ENCODE results near the gene NNMT.

The NNMT gene

GRCh38 chr11:114343493-114343892 is 47.3 kb downstream of the NNMT start:
- H3K36me3 ChIP-seq = no peaks in the 10 kb centered on the region; a peak in 1 of 22 replicates
- H3K4me2 ChIP-seq = no peak overlapping the region
- H3K27ac ChIP-seq = no peak overlapping the region
- H3K9ac ChIP-seq = no peak overlapping the region
- no peak overlapping the region for H3K4me3 ChIP-seq
- H3K4me1 ChIP-seq = peaks cover 8 to 13% (median 11%) of the 10 kb centered on the region in 10 experiments; a peak in 19 of 20 replicates
- no peaks in the 10 kb centered on the region for H4K20me1 ChIP-seq
- H3K27me3 ChIP-seq = no peaks in the 10 kb centered on the region
- no peak for TF ChIP-seq Cebpa-rat (IDR thresholded peaks at IDR 0.05)
- H3K9me3 ChIP-seq (replicated peaks in 1 of 11) = peaks cover 6 to 16% (median 12%) of the 10 kb centered on the region in 11 experiments; a peak in 19 of 22 replicates

- no peaks in the 10 kb centered on the region; a peak in 1 of 22 replicates for H3K36me3 ChIP-seq
- H3K4me1 ChIP-seq = peaks cover 8 to 13% (median 11%) of the 10 kb centered on the region in 10 experiments; a peak in 19 of 20 replicates
- no peaks in the 10 kb centered on the region for H3K27me3 ChIP-seq
- H3K9me3 ChIP-seq (replicated peaks in 1 of 11) = peaks cover 6 to 16% (median 12%) of the 10 kb centered on the region in 11 experiments; a peak in 19 of 22 replicates
- H3K9ac ChIP-seq = no peak overlapping the region
- no peak overlapping the region for H3K27ac ChIP-seq
- no peak overlapping the region for H3K4me3 ChIP-seq
- H4K20me1 ChIP-seq = no peaks in the 10 kb centered on the region
- no peak for TF ChIP-seq Cebpa-rat (IDR thresholded peaks at IDR 0.05)
- no peak overlapping the region for H3K4me2 ChIP-seq
These were observed 48.3 kb downstream of the NNMT start for GRCh38 chr11:114344494-114344893.

GRCh38 chr11:114345575-114346222 is 49.5 kb downstream of the NNMT start:
- no peaks in the 10 kb centered on the region; a peak in 1 of 22 replicates for H3K36me3 ChIP-seq
- H3K9me3 ChIP-seq (replicated peaks in 1 of 11) = peaks cover 6 to 16% (median 12%) of the 10 kb centered on the region in 11 experiments; a peak in 19 of 22 replicates
- no peak overlapping the region for H3K9ac ChIP-seq
- H3K4me2 ChIP-seq = no peak overlapping the region
- H3K27ac ChIP-seq = no peak overlapping the region
- no peaks in the 10 kb centered on the region for H3K27me3 ChIP-seq
- H3K4me1 ChIP-seq = peaks cover 4 to 9% (median 7%) of the 10 kb centered on the region in 10 experiments; a peak in 19 of 20 replicates
- H3K4me3 ChIP-seq = no peak overlapping the region
- no peaks in the 10 kb centered on the region for H4K20me1 ChIP-seq
- no peak for TF ChIP-seq Cebpa-rat (IDR thresholded peaks at IDR 0.05)

GRCh38 chr11:114346709-114347141 is 50.5 kb downstream of the NNMT start:
- Histone ChIP-seq H3K27me3 (no peaks in the 10 kb centered on the region), H3K4me1 (no peaks in the 10 kb centered on the region), H3K27ac (no peak overlapping the region), H3K4me3 (no peak overlapping the region), H3K4me2 (no peak overlapping the region), H3K9me3 (replicated peaks in 1 of 11) (peaks cover 6 to 15% (median 10%) of the 10 kb centered on the region in 11 experiments; a peak in 19 of 22 replicates), H3K9ac (no peak overlapping the region), H3K36me3 (no peaks in the 10 kb centered on the region; a peak in 1 of 22 replicates), H4K20me1 (no peaks in the 10 kb centered on the region)
- TF ChIP-seq Cebpa-rat (IDR thresholded peaks at IDR 0.05) = no peak

- Histone ChIP-seq H3K9me3 (replicated peaks in 1 of 11) (peaks cover 6 to 15% (median 10%) of the 10 kb centered on the region in 11 experiments; a peak in 19 of 22 replicates), H3K9ac (no peak overlapping the region), H3K36me3 (no peaks in the 10 kb centered on the region; a peak in 1 of 22 replicates), H3K27ac (no peak overlapping the region), H4K20me1 (no peaks in the 10 kb centered on the region), H3K4me3 (no peak overlapping the region), H3K27me3 (no peaks in the 10 kb centered on the region), H3K4me1 (no peaks in the 10 kb centered on the region), H3K4me2 (no peak overlapping the region)
- TF ChIP-seq Cebpa-rat (IDR thresholded peaks at IDR 0.05) = no peak
These were observed 52.3 kb downstream of the NNMT start for GRCh38 chr11:114348200-114349191.

GRCh38 chr11:114350022-114350421 is 53.8 kb downstream of the NNMT start:
- Histone ChIP-seq H3K27me3 (no peaks in the 10 kb centered on the region), H4K20me1 (no peaks in the 10 kb centered on the region), H3K4me2 (no peak overlapping the region), H3K9me3 (replicated peaks in 1 of 11) (peaks cover 6 to 15% (median 10%) of the 10 kb centered on the region in 11 experiments; a peak in 19 of 22 replicates), H3K9ac (no peak overlapping the region), H3K36me3 (no peaks in the 10 kb centered on the region; a peak in 1 of 22 replicates), H3K4me3 (no peak overlapping the region), H3K27ac (no peak overlapping the region), H3K4me1 (no peaks in the 10 kb centered on the region)
- no peak for TF ChIP-seq Cebpa-rat (IDR thresholded peaks at IDR 0.05)

GRCh38 chr11:114353443-114353842 is 57.2 kb downstream of the NNMT start:
- Histone ChIP-seq H3K4me1 (no peaks in the 10 kb centered on the region), H3K27me3 (no peaks in the 10 kb centered on the region), H3K9me3 (replicated peaks in 1 of 11) (no peaks in the 10 kb centered on the region), H4K20me1 (no peaks in the 10 kb centered on the region), H3K4me3 (no peak overlapping the region), H3K4me2 (no peak overlapping the region), H3K36me3 (no peaks in the 10 kb centered on the region), H3K27ac (no peak overlapping the region), H3K9ac (no peak overlapping the region)
- TF ChIP-seq Cebpa-rat (IDR thresholded peaks at IDR 0.05) = no peak

GRCh38 chr11:114354076-114354475 is 57.9 kb downstream of the NNMT start:
- H3K4me3 ChIP-seq = no peak overlapping the region
- H3K27ac ChIP-seq = no peak overlapping the region
- no peaks in the 10 kb centered on the region for H3K27me3 ChIP-seq
- H3K4me1 ChIP-seq = no peaks in the 10 kb centered on the region
- H3K9ac ChIP-seq = no peak overlapping the region
- H3K36me3 ChIP-seq = no peaks in the 10 kb centered on the region
- no peak overlapping the region for H3K4me2 ChIP-seq
- H3K9me3 ChIP-seq (replicated peaks in 1 of 11) = no peaks in the 10 kb centered on the region
- H4K20me1 ChIP-seq = no peaks in the 10 kb centered on the region
- TF ChIP-seq Cebpa-rat (IDR thresholded peaks at IDR 0.05) = no peak

GRCh38 chr11:114358716-114359115 is 62.5 kb downstream of the NNMT start:
- H3K9me3 ChIP-seq (replicated peaks in 1 of 11) = no peaks in the 10 kb centered on the region
- H3K4me1 ChIP-seq = no peaks in the 10 kb centered on the region
- H3K4me3 ChIP-seq = no peak overlapping the region
- H3K4me2 ChIP-seq = no peak overlapping the region
- no peaks in the 10 kb centered on the region for H4K20me1 ChIP-seq
- no peaks in the 10 kb centered on the region for H3K27me3 ChIP-seq
- no peaks in the 10 kb centered on the region for H3K36me3 ChIP-seq
- H3K9ac ChIP-seq = no peak overlapping the region
- H3K27ac ChIP-seq = no peak overlapping the region
- no peak for TF ChIP-seq Cebpa-rat (IDR thresholded peaks at IDR 0.05)
